NCI-H1436 (cell line): ENCODE measurements around the gene RAD18.

Experiments used
- DNase-seq: peaks from one replicate; lab custom pipeline; 2025; lab: John Stamatoyannopoulos, UW

The RAD18 gene

GRCh38 chr3:8964436-8965370, 1.4 kb upstream of the RAD18 start:
- DNase-seq: no peak

GRCh38 chr3:8962226-8962861, 928 bp downstream of the RAD18 start:
- DNase-seq: no peak

- DNase-seq: no peak
Measured at GRCh38 chr3:8959668-8960067, 3.6 kb downstream of the RAD18 start.

- no peak for DNase-seq
Measured at GRCh38 chr3:8954938-8955763, 8.1 kb downstream of the RAD18 start.

GRCh38 chr3:8953313-8953712, 10.0 kb downstream of the RAD18 start:
- DNase-seq: no peak

- DNase-seq: no peak
Measured at GRCh38 chr3:8952130-8952529, 11.1 kb downstream of the RAD18 start.

- DNase-seq: no peak
Measured at GRCh38 chr3:8945890-8946600, 17.2 kb downstream of the RAD18 start.

GRCh38 chr3:8942746-8943488, 20.4 kb downstream of the RAD18 start:
- DNase-seq: no peak

- no peak for DNase-seq
Measured at GRCh38 chr3:8942115-8942514, 21.2 kb downstream of the RAD18 start.

GRCh38 chr3:8938021-8938420, 25.3 kb downstream of the RAD18 start:
- no peak for DNase-seq

GRCh38 chr3:8937064-8938020, 25.9 kb downstream of the RAD18 start:
- no peak for DNase-seq

- DNase-seq: no peak
Measured at GRCh38 chr3:8932507-8932906, 30.8 kb downstream of the RAD18 start.

GRCh38 chr3:8931342-8931741, 31.9 kb downstream of the RAD18 start:
- no peak for DNase-seq

GRCh38 chr3:8929860-8930259, 33.4 kb downstream of the RAD18 start:
- no peak for DNase-seq

GRCh38 chr3:8914491-8914890, 48.8 kb downstream of the RAD18 start:
- no peak for DNase-seq

- no peak for DNase-seq
Measured at GRCh38 chr3:8911781-8912180, 51.5 kb downstream of the RAD18 start.

- DNase-seq: no peak
Measured at GRCh38 chr3:8909160-8909559, 54.1 kb downstream of the RAD18 start.

GRCh38 chr3:8903191-8903590, 60.1 kb downstream of the RAD18 start:
- no peak for DNase-seq

GRCh38 chr3:8900869-8901268, 62.4 kb downstream of the RAD18 start:
- DNase-seq: no peak

- no peak for DNase-seq
Measured at GRCh38 chr3:8899876-8900460, 63.3 kb downstream of the RAD18 start.
